B cell (primary cell): ENCODE data around the gene NANOGP8. TPM values are rescaled to one million over a fixed set of nuclear protein-coding genes. Genes with fewer than 3 reads are reported as not detected.

ENCODE experiments used
- ATAC-seq: fragments of 200-7000 bp; cut with Tn5 transposase; one replicate; pipeline ENCODE4 v1.10.0; 2021; ENCODE audit warnings: low read depth, mild to moderate bottlenecking, moderate number of reproducible peaks, moderate library complexity
- CTCF ChIA-PET: fragments of 350-600 bp; sonication (Branson Sonifier 250); formaldehyde crosslinking; loops from one replicate; lab custom pipeline; 2021; ENCODE audit warnings: antibody characterized with exemption, inconsistent platforms; lab: Charles Lee
- POLR2A ChIA-PET: fragments of 350-600 bp; sonication (Branson Sonifier 250); formaldehyde crosslinking; loops from one replicate; lab custom pipeline; 2021; ENCODE audit warnings: antibody characterized with exemption; lab: Charles Lee
- DNase-seq: peaks from one replicate; pipeline ENCODE4 v3.0.0; 2013
- H2AFZ ChIP-seq: 2 replicates; pipeline ENCODE4 v1.6.1; 2012; ENCODE audit warnings: mild to moderate bottlenecking, low read depth, low read length; ENCODE audit not compliant: insufficient read depth, poor library complexity, severe bottlenecking
- H3K27ac ChIP-seq, 2 donors: 1 replicate in 1 of 2; 2 replicates in 1 of 2; pipeline ENCODE4 v1.5.1; 2012 to 2013; ENCODE audit warnings: low read length in 2 of 2, mild to moderate bottlenecking in 2 of 2, moderate library complexity in 1 of 2
- H3K27me3 ChIP-seq, 4 experiments: fragments of 200-600 bp in 1 of 4; sonication (generic) in 1 of 4; replicated peaks in 1 of 4; 1 replicate in 2 of 4; 2 replicates in 2 of 4; pipeline versions ENCODE4 v1.6.1 to v1.7.0; 2013 to 2016; ENCODE audit warnings: low read length in 3 of 4, mild to moderate bottlenecking in 2 of 4, mixed read lengths in 1 of 4, moderate library complexity in 1 of 4; ENCODE audit not compliant: insufficient read depth in 4 of 4, control insufficient read depth in 3 of 4; ENCODE audit errors: control extremely low read depth in 1 of 4
- H3K36me3 ChIP-seq, 2 experiments: replicated peaks in 1 of 2; 1 replicate in 1 of 2; 2 replicates in 1 of 2; pipeline versions ENCODE4 v1.6.1 to v1.7.1; 2013; ENCODE audit warnings: low read length in 1 of 2; ENCODE audit not compliant: insufficient read depth in 2 of 2, control insufficient read depth in 1 of 2; ENCODE audit errors: control extremely low read depth in 1 of 2, extremely low read depth in 1 of 2
- H3K4me1 ChIP-seq, 2 donors: fragments of 200-600 bp in 1 of 2; sonication (generic) in 1 of 2; 1 replicate in 1 of 2; 2 replicates in 1 of 2; pipeline versions ENCODE4 v1.5.1 to v1.6.1; 2013 to 2017; ENCODE audit warnings: low read length in 2 of 2; ENCODE audit not compliant: control insufficient read depth in 2 of 2, insufficient read depth in 2 of 2
- H3K4me2 ChIP-seq: replicated peaks from 2 replicates; pipeline ENCODE3; 2012; ENCODE audit warnings: mild to moderate bottlenecking, low read depth, low read length; ENCODE audit not compliant: poor library complexity, severe bottlenecking
- H3K4me3 ChIP-seq, 5 experiments: fragments of 200-600 bp in 1 of 5; sonication (generic) in 1 of 5; 1 replicate in 3 of 5; 2 replicates in 2 of 5; pipeline versions ENCODE4 v1.5.1 to v1.7.0; 2011 to 2016; ENCODE audit warnings: low read length in 4 of 5, mild to moderate bottlenecking in 4 of 5, low read depth in 2 of 5, control low read depth in 1 of 5, moderate library complexity in 1 of 5; ENCODE audit not compliant: insufficient read depth in 1 of 5; ENCODE audit errors: control extremely low read depth in 1 of 5, extremely low read depth in 1 of 5
- H3K79me2 ChIP-seq: fragments of 200-600 bp; sonication (generic); one replicate; pipeline ENCODE4 v1.6.0; 2016; ENCODE audit warnings: low read length; ENCODE audit not compliant: control insufficient read depth, insufficient read depth
- H3K9ac ChIP-seq: fragments of 200-600 bp; sonication (generic); 2 replicates; pipeline ENCODE4 v1.6.1; 2017; ENCODE audit warnings: mild to moderate bottlenecking, low read length, moderate library complexity
- H3K9me3 ChIP-seq, 3 donors: one replicate each; pipeline versions ENCODE4 v1.6.1 to v1.7.1; 2013; ENCODE audit warnings: low read length in 2 of 3; ENCODE audit not compliant: control insufficient read depth in 2 of 3, insufficient read depth in 1 of 3; ENCODE audit errors: control extremely low read depth in 1 of 3
- H4K20me1 ChIP-seq: 2 replicates; pipeline ENCODE4 v1.6.0; 2012; ENCODE audit warnings: mild to moderate bottlenecking, low read length; ENCODE audit not compliant: insufficient read depth, control insufficient read depth, poor library complexity, severe bottlenecking
- H3K27ac Mint-ChIP-seq: one replicate; pipeline ENCODE4 v1.8.0; 2021; ENCODE audit warnings: mixed read lengths
- H3K27me3 Mint-ChIP-seq: one replicate; pipeline ENCODE4 v1.8.0; 2021; ENCODE audit warnings: mixed read lengths
- H3K4me1 Mint-ChIP-seq: one replicate; pipeline ENCODE4 v1.8.0; 2021; ENCODE audit warnings: mixed read lengths
- H3K4me3 Mint-ChIP-seq: one replicate; pipeline ENCODE4 v1.8.0; 2021; ENCODE audit warnings: mixed read lengths
- H3K9me3 Mint-ChIP-seq: one replicate; pipeline ENCODE4 v1.8.0; 2022; ENCODE audit warnings: mixed read lengths; ENCODE audit not compliant: insufficient read depth
- CTCF ChIP-seq: fragments of 200-600 bp; IDR thresholded peaks from one replicate; pipeline ENCODE4 v1.8.0; 2022; ENCODE audit warnings: antibody characterized with exemption, mild to moderate bottlenecking
- EZH2 ChIP-seq: IDR thresholded peaks from 2 replicates; pipeline ENCODE4 v1.6.1; 2012; ENCODE audit warnings: borderline replicate concordance, low read depth, mild to moderate bottlenecking, moderate library complexity, low read length; ENCODE audit not compliant: insufficient read depth, poor library complexity, severe bottlenecking
- WGBS: methylation state at CpG from one replicate; pipeline ENCODE4 v1.1.5; 2013; ENCODE audit warnings: missing lambda C conversion rate; ENCODE audit not compliant: insufficient coverage; 5-methylcytosine and 5-hydroxymethylcytosine counted together
- intact Hi-C: fragments of 100-400 bp; cut with micrococcal nuclease; formaldehyde crosslinking; loops from one replicate; pipeline ENCODE4 v1.10.0; 2022
- polyA plus RNA-seq: library from polyadenylated mRNA; depleted of rRNA; stranded (reverse); fragments of >200 nt; gene quantifications from 2 replicates; pipeline ENCODE4 v1.2.3, GENCODE V29; 2012
- total RNA-seq, 2 donors: library from RNA; stranded (reverse); fragments of 120-200 nt in 1 of 2; gene quantifications; 1 replicate in 1 of 2; 2 replicates in 1 of 2; pipeline versions ENCODE4 v1.2.3 to v1.2.4, GENCODE V29; 2013 to 2022

The NANOGP8 gene
- total and polyA plus RNA-seq, 2 donors (not counting 1 experiment from before 2014, with no cell fraction given): 0.18 TPM; not detected in 1

GRCh38 chr15:35107122-35107521 is 22.0 kb upstream of the NANOGP8 start:
- DNase-seq (no peak), ATAC-seq (no peak)
- no peak overlapping the region for H3K9ac ChIP-seq
- intact Hi-C loops: no loop called here
- TF ChIP-seq CTCF (no peak), EZH2 (no peak)
- H3K27me3 ChIP-seq: no peaks in the 10 kb centered on the region
- H3K27ac ChIP-seq: no peak overlapping the region
- no peaks in the 10 kb centered on the region for H3K9me3 ChIP-seq
- H3K4me1 ChIP-seq: no peaks in the 10 kb centered on the region
- Mint-ChIP-seq H3K27me3 (peaks cover 2% of the 10 kb centered on the region), H3K9me3 (no peaks in the 10 kb centered on the region), H3K27ac (no peak overlapping the region), H3K4me1 (no peaks in the 10 kb centered on the region), H3K4me3 (no peak overlapping the region)
- H3K4me3 ChIP-seq: no peak overlapping the region
- CTCF ChIA-PET: no interaction called here
- no peak overlapping the region for H3K4me2 ChIP-seq
- H4K20me1 ChIP-seq: no peaks in the 10 kb centered on the region
- H3K79me2 ChIP-seq: no peaks in the 10 kb centered on the region
- no peaks in the 10 kb centered on the region for H3K36me3 ChIP-seq
- no peak overlapping the region for H2AFZ ChIP-seq
- no CpG with 5 or more reads among the region's 3 CpGs for WGBS
- POLR2A ChIA-PET: no interaction called here

- H3K4me3 Mint-ChIP-seq: no peak overlapping the region
- Histone ChIP-seq H3K27me3 (no peaks in the 10 kb centered on the region), H3K27ac (no peak overlapping the region), H3K4me2 (no peak overlapping the region), H3K4me1 (no peaks in the 10 kb centered on the region), H2AFZ (no peak overlapping the region), H3K9ac (no peak overlapping the region), H3K36me3 (no peaks in the 10 kb centered on the region), H4K20me1 (no peaks in the 10 kb centered on the region), H3K79me2 (no peaks in the 10 kb centered on the region), H3K4me3 (no peak overlapping the region), H3K9me3 (no peaks in the 10 kb centered on the region)
- no peak for TF ChIP-seq EZH2
- no peak for TF ChIP-seq CTCF
- 80% methylated on average over 1 of the region's 3 CpGs for WGBS
- H3K27ac Mint-ChIP-seq: no peak overlapping the region
- ChIA-PET POLR2A (no interaction called here), CTCF (no interaction called here)
- no peaks in the 10 kb centered on the region for H3K4me1 Mint-ChIP-seq
- intact Hi-C loops: no loop called here
- no peaks in the 10 kb centered on the region for H3K9me3 Mint-ChIP-seq
- H3K27me3 Mint-ChIP-seq: no peaks in the 10 kb centered on the region
- DNase-seq: no peak
- ATAC-seq: no peak
Measured at GRCh38 chr15:35104526-35105147, 19.5 kb upstream of the NANOGP8 start.
